Mesendoderm (in vitro differentiated cells): ENCODE results near the gene PSME1.

ENCODE experiments used
- DNase-seq: peaks from one replicate; pipeline ENCODE4 v3.0.0; 2013
- H2AK5ac ChIP-seq: 2 replicates; pipeline ENCODE4 v1.6.1; 2013; ENCODE audit warnings: low read length, inconsistent platforms
- H2BK120ac ChIP-seq: 2 replicates; pipeline ENCODE4 v1.6.1; 2013; ENCODE audit warnings: low read depth, mild to moderate bottlenecking, low read length, moderate library complexity, mixed read lengths
- H2BK15ac ChIP-seq: replicated peaks from 2 replicates; pipeline ENCODE4 v1.6.1; 2013; ENCODE audit warnings: low read depth, mild to moderate bottlenecking, moderate library complexity
- H2BK5ac ChIP-seq: 2 replicates; pipeline ENCODE4 v1.6.1; 2013; ENCODE audit warnings: low read length, inconsistent platforms
- H3K18ac ChIP-seq: 2 replicates; pipeline ENCODE4 v1.6.1; 2013; ENCODE audit warnings: mild to moderate bottlenecking, low read length, mixed read lengths
- H3K23ac ChIP-seq: one replicate; pipeline ENCODE4 v1.6.1; 2013; ENCODE audit warnings: low read length
- H3K27ac ChIP-seq: 2 replicates; pipeline ENCODE4 v1.5.1; 2013; ENCODE audit warnings: low read depth, mild to moderate bottlenecking, inconsistent platforms, low read length, moderate library complexity
- H3K27me3 ChIP-seq: 2 replicates; pipeline ENCODE4 v1.6.1; 2013; ENCODE audit warnings: low read length, control low read depth, mild to moderate bottlenecking, inconsistent platforms; ENCODE audit not compliant: insufficient read depth, poor library complexity
- H3K36me3 ChIP-seq: 2 replicates; pipeline ENCODE4 v1.6.1; 2013; ENCODE audit warnings: low read length, inconsistent platforms; ENCODE audit not compliant: control insufficient read depth, insufficient read depth
- H3K4ac ChIP-seq: one replicate; pipeline ENCODE4 v1.6.1; 2013; ENCODE audit warnings: low read depth, mild to moderate bottlenecking, low read length, moderate library complexity
- H3K4me1 ChIP-seq: 2 replicates; pipeline ENCODE4 v1.6.1; 2013; ENCODE audit warnings: low read depth, low read length, inconsistent platforms; ENCODE audit not compliant: control insufficient read depth
- H3K4me2 ChIP-seq: 2 replicates; pipeline ENCODE4 v1.6.1; 2013; ENCODE audit warnings: low read length
- H3K4me3 ChIP-seq: 2 replicates; pipeline ENCODE4 v1.5.1; 2013; ENCODE audit warnings: mild to moderate bottlenecking, low read length
- H3K56ac ChIP-seq: one replicate; pipeline ENCODE4 v1.6.1; 2013; ENCODE audit warnings: low read length
- H3K79me1 ChIP-seq: 2 replicates; pipeline ENCODE4 v1.6.1; 2013; ENCODE audit warnings: low read length, inconsistent platforms
- H3K79me2 ChIP-seq: 2 replicates; pipeline ENCODE4 v1.6.1; 2013; ENCODE audit warnings: mild to moderate bottlenecking, low read length; ENCODE audit not compliant: control insufficient read depth, insufficient read depth
- H3K9ac ChIP-seq: 2 replicates; pipeline ENCODE4 v1.6.1; 2013; ENCODE audit warnings: low read length, inconsistent platforms
- H4K5ac ChIP-seq: one replicate; pipeline ENCODE4 v1.6.1; 2013; ENCODE audit warnings: low read length
- H4K8ac ChIP-seq: one replicate; pipeline ENCODE4 v1.6.1; 2013; ENCODE audit warnings: low read depth, mild to moderate bottlenecking, control low read depth, low read length, moderate library complexity
- WGBS: extraction: QIAGEN DNeasy Blood & Tissue Kit; methylation state at CpG from one replicate; pipeline ENCODE4 v1.1.7; 2013; ENCODE audit warnings: low lambda C conversion rate, missing lambda C conversion rate; ENCODE audit not compliant: insufficient coverage; ENCODE audit errors: extremely low coverage; 5-methylcytosine and 5-hydroxymethylcytosine counted together

PSME1 gene

GRCh38 chr14:24145219-24145618 lies 9.2 kb downstream of the PSME1 start:
- Histone ChIP-seq H2BK5ac (no peak overlapping the region), H3K4me1 (peaks cover 8% of the 10 kb centered on the region), H3K23ac (no peak overlapping the region), H2AK5ac (no peak overlapping the region), H2BK15ac (no peak overlapping the region), H3K36me3 (peaks cover 1% of the 10 kb centered on the region), H3K79me2 (peaks cover 19% of the 10 kb centered on the region), H3K79me1 (peaks cover 22% of the 10 kb centered on the region), H3K18ac (no peak overlapping the region), H4K8ac (no peak overlapping the region), H3K27me3 (no peaks in the 10 kb centered on the region), H3K9ac (peak overlapping the region; percentile 92), H3K4ac (no peak overlapping the region), H3K27ac (no peak overlapping the region), H4K5ac (no peak overlapping the region), H2BK120ac (no peak overlapping the region), H3K4me2 (no peak overlapping the region), H3K56ac (peak overlapping the region; percentile 40), H3K4me3 (no peak overlapping the region)
- no peak for DNase-seq
- WGBS: no CpG with 5 or more reads among the region's 2 CpGs

GRCh38 chr14:24145690-24146452 lies 9.9 kb downstream of the PSME1 start:
- H3K79me1 ChIP-seq: peaks cover 22% of the 10 kb centered on the region
- H3K79me2 ChIP-seq: peaks cover 16% of the 10 kb centered on the region
- no peak overlapping the region for H2AK5ac ChIP-seq
- H3K18ac ChIP-seq: no peak overlapping the region
- H4K8ac ChIP-seq: no peak overlapping the region
- H2BK120ac ChIP-seq: no peak overlapping the region
- no peak overlapping the region for H4K5ac ChIP-seq
- H3K36me3 ChIP-seq: peaks cover 3% of the 10 kb centered on the region
- DNase-seq: no peak
- no peak overlapping the region for H3K23ac ChIP-seq
- no peak overlapping the region for H3K4ac ChIP-seq
- H3K27ac ChIP-seq: no peak overlapping the region
- H3K9ac ChIP-seq: peak overlapping the region; percentile 92
- H3K27me3 ChIP-seq: no peaks in the 10 kb centered on the region
- H3K4me3 ChIP-seq: peak overlapping the region; percentile 64
- H2BK15ac ChIP-seq: no peak overlapping the region
- peak overlapping the region; percentile 98 for H3K4me2 ChIP-seq
- peak overlapping the region; percentile 96 for H3K56ac ChIP-seq
- peak overlapping the region; percentile 47 for H2BK5ac ChIP-seq
- H3K4me1 ChIP-seq: peaks cover 8% of the 10 kb centered on the region
- WGBS: no CpG with 5 or more reads among the region's 9 CpGs

DNA sequence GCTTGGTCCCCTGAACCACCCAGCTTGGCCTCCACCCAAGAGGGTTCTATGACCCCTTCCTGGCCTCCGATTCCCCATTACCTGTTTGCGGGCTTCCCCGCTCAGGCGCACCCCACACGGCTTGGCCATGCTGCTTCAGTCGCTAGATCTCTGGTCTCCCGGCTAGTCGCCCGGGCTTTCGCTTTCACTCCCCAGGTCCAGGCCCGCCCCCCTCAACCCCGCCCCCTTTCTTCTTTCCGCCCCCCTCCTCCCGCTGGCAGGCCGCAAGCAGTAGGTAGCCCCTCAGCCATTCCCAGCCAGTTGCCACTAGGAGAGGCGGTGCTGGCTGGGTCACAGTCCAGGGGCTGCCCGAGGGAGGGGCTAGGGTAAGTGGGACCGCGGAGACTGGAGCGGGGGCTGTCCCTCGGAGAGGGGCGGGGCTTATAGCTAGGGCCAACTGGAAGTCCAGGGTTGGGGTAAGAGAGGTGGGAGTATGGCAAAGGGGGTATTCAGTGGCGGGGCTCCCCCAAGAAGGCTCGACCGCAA lies 10.5 kb downstream of the PSME1 start, which contains the start of gene PSME2:
PSME2 (minus strand) TSS at position 158 of the 525 bp plus-strand sequence; CDS start at position 129, 29 bp downstream.
- Histone ChIP-seq H3K27ac (peak within 1 kb of the TSS; percentile 82), H3K79me1 (peaks cover 20% of the 10 kb centered on the region), H2AK5ac (no peak within 1 kb of the TSS), H4K5ac (no peak within 1 kb of the TSS), H2BK5ac (peak within 1 kb of the TSS; percentile 80), H3K4me3 (peak within 1 kb of the TSS; percentile 96), H3K27me3 (no peaks in the 10 kb centered on the region), H4K8ac (no peak within 1 kb of the TSS), H3K4me2 (peak within 1 kb of the TSS; percentile 98), H3K4me1 (peaks cover 8% of the 10 kb centered on the region), H3K18ac (peak within 1 kb of the TSS; percentile 43), H3K56ac (peak within 1 kb of the TSS; percentile 98), H3K23ac (no peak within 1 kb of the TSS), H2BK120ac (no peak within 1 kb of the TSS), H3K36me3 (peaks cover 8% of the 10 kb centered on the region), H3K4ac (no peak within 1 kb of the TSS), H3K9ac (peak within 1 kb of the TSS; percentile 98), H3K79me2 (peaks cover 16% of the 10 kb centered on the region), H2BK15ac (no peak within 1 kb of the TSS)
- peak; percentile 99 for DNase-seq
- WGBS: no CpG with 5 or more reads among the region's 25 CpGs

DNA sequence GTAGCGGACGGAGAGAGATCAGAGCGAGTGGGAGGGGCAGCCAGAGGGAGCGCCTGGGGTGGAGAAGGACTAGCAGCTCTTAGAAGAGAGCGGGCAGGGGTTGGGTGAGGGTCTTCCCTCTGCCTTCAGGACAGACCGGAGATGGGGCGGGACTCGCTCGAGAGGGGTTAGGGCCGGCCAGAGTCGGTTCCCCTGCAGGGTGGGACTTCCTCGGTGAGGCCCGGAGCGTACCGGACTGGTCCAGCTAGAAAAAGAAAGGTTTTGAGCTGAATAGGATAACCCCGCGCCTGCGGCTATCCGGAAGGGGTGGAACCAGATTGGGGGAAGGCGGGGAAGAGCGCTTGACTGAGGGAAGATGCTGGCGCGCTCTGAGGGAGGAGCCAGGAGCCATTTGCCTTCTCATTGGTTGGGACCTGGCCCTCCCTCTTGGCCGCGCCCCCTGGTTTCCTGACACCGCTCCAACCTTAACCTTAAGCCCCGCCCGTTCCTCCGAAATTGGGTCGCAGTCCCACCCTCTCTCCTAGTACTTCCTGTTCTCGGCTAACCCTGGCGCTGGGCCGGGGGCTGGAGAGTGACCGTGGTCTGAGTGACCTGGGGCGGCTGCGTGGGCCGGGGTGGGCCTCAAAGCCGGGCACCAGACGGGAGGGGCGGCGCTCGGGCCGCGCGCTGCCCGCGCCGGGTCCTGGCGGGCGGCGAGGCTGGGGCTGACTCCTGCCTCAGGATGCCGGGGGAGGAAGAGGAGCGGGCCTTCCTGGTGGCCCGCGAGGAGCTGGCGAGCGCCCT lies 11.2 kb downstream of the PSME1 start, which contains the start of gene RNF31:
RNF31 (plus strand) TSS at position 521 of the 783 bp plus-strand sequence; CDS start at position 722, 201 bp downstream.
- H2BK5ac ChIP-seq: peak within 1 kb of the TSS; percentile 80
- peaks cover 8% of the 10 kb centered on the region for H3K4me1 ChIP-seq
- H3K18ac ChIP-seq: peak within 1 kb of the TSS; percentile 43
- H3K4me3 ChIP-seq: peak within 1 kb of the TSS; percentile 96
- no peak within 1 kb of the TSS for H4K8ac ChIP-seq
- H3K9ac ChIP-seq: peak within 1 kb of the TSS; percentile 98
- H3K79me1 ChIP-seq: peaks cover 20% of the 10 kb centered on the region
- H4K5ac ChIP-seq: no peak within 1 kb of the TSS
- peak; percentile 99 for DNase-seq
- no peak within 1 kb of the TSS for H2BK15ac ChIP-seq
- no peak within 1 kb of the TSS for H2BK120ac ChIP-seq
- no CpG with 5 or more reads among the region's 57 CpGs for WGBS
- H3K36me3 ChIP-seq: peaks cover 12% of the 10 kb centered on the region
- no peak within 1 kb of the TSS for H3K4ac ChIP-seq
- H3K27me3 ChIP-seq: no peaks in the 10 kb centered on the region
- H2AK5ac ChIP-seq: peak within 1 kb of the TSS; percentile 38
- H3K79me2 ChIP-seq: peaks cover 16% of the 10 kb centered on the region
- H3K4me2 ChIP-seq: peak within 1 kb of the TSS; percentile 98
- H3K56ac ChIP-seq: peak within 1 kb of the TSS; percentile 98
- peak within 1 kb of the TSS; percentile 82 for H3K27ac ChIP-seq
- H3K23ac ChIP-seq: peak within 1 kb of the TSS; percentile 66

DNA sequence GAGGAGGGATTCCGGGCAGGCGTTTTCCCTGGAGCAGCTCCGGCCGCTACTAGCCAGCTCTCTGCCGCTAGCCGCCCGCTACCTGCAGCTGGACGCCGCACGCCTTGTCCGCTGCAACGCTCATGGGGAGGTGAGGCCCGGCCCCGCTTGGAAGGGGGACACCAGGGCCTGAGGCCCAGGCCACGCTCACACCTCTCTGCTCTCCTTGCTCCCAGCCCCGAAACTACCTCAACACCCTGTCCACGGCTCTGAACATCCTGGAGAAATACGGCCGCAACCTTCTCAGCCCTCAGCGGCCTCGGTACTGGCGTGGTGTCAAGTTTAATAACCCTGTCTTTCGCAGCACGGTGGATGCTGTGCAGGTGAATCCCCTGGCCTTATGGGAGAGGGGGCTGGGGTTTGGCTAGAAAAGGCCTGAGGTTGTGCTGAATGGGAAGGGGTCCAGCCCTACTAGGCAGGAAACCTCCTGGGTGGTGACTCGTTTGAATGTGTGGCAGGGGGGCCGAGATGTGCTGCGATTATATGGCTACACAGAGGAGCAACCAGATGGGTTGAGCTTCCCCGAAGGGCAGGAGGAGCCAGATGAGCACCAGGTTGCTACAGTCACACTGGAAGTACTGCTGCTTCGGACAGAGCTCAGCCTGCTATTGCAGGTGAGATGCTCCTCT lies 11.9 kb downstream of the PSME1 start:
- no peak overlapping the region for H2BK5ac ChIP-seq
- peaks cover 16% of the 10 kb centered on the region for H3K79me2 ChIP-seq
- peaks cover 12% of the 10 kb centered on the region for H3K36me3 ChIP-seq
- H2BK120ac ChIP-seq: no peak overlapping the region
- H3K4ac ChIP-seq: no peak overlapping the region
- peak overlapping the region; percentile 92 for H3K56ac ChIP-seq
- no peaks in the 10 kb centered on the region for H3K27me3 ChIP-seq
- H3K27ac ChIP-seq: peak overlapping the region; percentile 46
- H2BK15ac ChIP-seq: no peak overlapping the region
- no peak overlapping the region for H4K8ac ChIP-seq
- H3K18ac ChIP-seq: peak overlapping the region; percentile 43
- H3K4me2 ChIP-seq: peak overlapping the region; percentile 98
- WGBS: no CpG with 5 or more reads among the region's 29 CpGs
- peaks cover 20% of the 10 kb centered on the region for H3K79me1 ChIP-seq
- peak overlapping the region; percentile 98 for H3K9ac ChIP-seq
- H3K23ac ChIP-seq: peak overlapping the region; percentile 66
- no peak overlapping the region for H4K5ac ChIP-seq
- peak; percentile 29 for DNase-seq
- H3K4me1 ChIP-seq: peaks cover 8% of the 10 kb centered on the region
- H2AK5ac ChIP-seq: peak overlapping the region; percentile 38
- peak overlapping the region; percentile 78 for H3K4me3 ChIP-seq
